ENCODE measurements around the gene AKR1E2. TPM values are rescaled to one million over a fixed set of nuclear protein-coding genes. Genes with fewer than 3 reads are reported as not detected.

The AKR1E2 gene
- total and polyA plus RNA-seq, 9 of the 15 experiments (the other 6 are each of a cell fraction or from before 2014, with no cell fraction given) = 4.2 to 16.6 (median 9.8) TPM

DNA sequence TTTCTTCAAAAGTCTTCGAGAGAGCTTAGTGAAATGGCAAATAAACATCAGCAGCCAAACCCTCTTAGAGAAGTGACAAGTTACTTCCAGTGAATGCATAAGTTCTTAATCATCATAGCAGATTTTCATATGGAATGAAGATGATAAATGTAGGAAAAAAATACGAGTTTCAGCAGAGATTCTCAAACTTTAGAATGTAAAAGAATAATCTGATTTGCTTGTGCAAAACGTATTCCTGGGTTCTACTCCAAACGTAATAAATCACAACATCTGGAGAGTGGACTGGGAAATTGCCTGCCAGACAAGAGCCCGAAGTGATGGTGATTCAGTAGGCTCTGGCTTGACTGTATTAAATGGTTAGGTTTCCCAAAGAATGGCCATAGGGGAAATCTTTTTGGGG is 62.2 kb downstream of the AKR1E2 start:
- ChIA-PET CTCF (ENCODE audit: low intra/inter-chr PET ratio) (no interaction called here), POLR2A (no interaction called here)
- H3K9me1 ChIP-seq (ENCODE audit: control insufficient read depth, insufficient read depth, low read length) = no peaks in the 10 kb centered on the region
- H3K4me3 ChIP-seq = no peak overlapping the region
- H3K4me1 ChIP-seq (replicated peaks in 1 of 2; ENCODE audit: control insufficient read depth in 2 of 2, insufficient read depth in 2 of 2, low read length in 2 of 2) = peaks cover 0 to 8% of the 10 kb centered on the region in 2 experiments; a peak in 3 of 5 replicates
- ATAC-seq (no peak), DNase-seq (ENCODE audit: extremely low read depth in 1 of 4, low spot score in 3 of 4) (no peak), FAIRE-seq (no peak)
- H3K4me2 ChIP-seq (ENCODE audit: insufficient read depth, low read length) = no peak overlapping the region
- WGBS (ENCODE audit: insufficient coverage, low coverage, missing lambda C conversion rate) = 35% methylated on average over 5 of the region's 5 CpGs
- no peaks in the 10 kb centered on the region for H3K27me3 ChIP-seq (ENCODE audit: control insufficient read depth in 2 of 2, insufficient read depth in 2 of 2, low read length in 2 of 2)
- H3K36me3 ChIP-seq (ENCODE audit: control insufficient read depth, insufficient read depth, low read length) = no peaks in the 10 kb centered on the region
- intact Hi-C loops (cut with micrococcal nuclease) (no loop called here), in situ Hi-C loops (cut with MboI) (no loop called here)
- no peaks in the 10 kb centered on the region for H3K9me3 ChIP-seq (replicated peaks; ENCODE audit: control insufficient read depth, insufficient read depth, low read depth, low read length)
- no peak overlapping the region for H2AFZ ChIP-seq (ENCODE audit: low read depth, low read length)
- no peak overlapping the region for H3K27ac ChIP-seq (ENCODE audit: extremely low read depth, low read depth, low read length)
- H3K9ac ChIP-seq (ENCODE audit: insufficient read depth in 1 of 2, low read depth in 2 of 2, low read length in 2 of 2) = no peak overlapping the region
- BruUV-seq (replicated peaks) = no TSS peak
- no peaks in the 10 kb centered on the region for H4K20me1 ChIP-seq (replicated peaks; ENCODE audit: control insufficient read depth, insufficient read depth, low read length)
- no peaks in the 10 kb centered on the region for H3K79me2 ChIP-seq (ENCODE audit: control insufficient read depth, insufficient read depth, low read length)
- TF ChIP-seq DMBX1 (CRISPR knock-in tag; IDR thresholded peaks at IDR 0.05; ENCODE audit: borderline replicate concordance) (no peak), EP300 (IDR thresholded peaks at IDR 0.05; ENCODE audit: low read length) (no peak), NR2C1 (IDR thresholded peaks at IDR 0.05) (no peak), NR2C1 (tag; IDR thresholded peaks at IDR 0.05) (no peak), CBX1 (IDR thresholded peaks at IDR 0.05; ENCODE audit: low read depth) (no peak), MXI1 (IDR thresholded peaks at IDR 0.05; ENCODE audit: low read depth, low read length) (no peak), MAFF (IDR thresholded peaks at IDR 0.05; ENCODE audit: low read length) (no peak), STAG1 (CRISPR knock-in tag; IDR thresholded peaks at IDR 0.05; ENCODE audit: borderline replicate concordance) (no peak), HMBOX1 (IDR thresholded peaks at IDR 0.05) (no peak), ZNF282 (CRISPR knock-in tag; IDR thresholded peaks at IDR 0.05) (no peak), MCM5 (IDR thresholded peaks at IDR 0.05; ENCODE audit: low read depth) (no peak), ZNF77 (CRISPR knock-in tag; IDR thresholded peaks at IDR 0.05) (no peak), ZNF239 (CRISPR knock-in tag; IDR thresholded peaks at IDR 0.05) (no peak)
- TF ChIP-seq, protein P1, sequence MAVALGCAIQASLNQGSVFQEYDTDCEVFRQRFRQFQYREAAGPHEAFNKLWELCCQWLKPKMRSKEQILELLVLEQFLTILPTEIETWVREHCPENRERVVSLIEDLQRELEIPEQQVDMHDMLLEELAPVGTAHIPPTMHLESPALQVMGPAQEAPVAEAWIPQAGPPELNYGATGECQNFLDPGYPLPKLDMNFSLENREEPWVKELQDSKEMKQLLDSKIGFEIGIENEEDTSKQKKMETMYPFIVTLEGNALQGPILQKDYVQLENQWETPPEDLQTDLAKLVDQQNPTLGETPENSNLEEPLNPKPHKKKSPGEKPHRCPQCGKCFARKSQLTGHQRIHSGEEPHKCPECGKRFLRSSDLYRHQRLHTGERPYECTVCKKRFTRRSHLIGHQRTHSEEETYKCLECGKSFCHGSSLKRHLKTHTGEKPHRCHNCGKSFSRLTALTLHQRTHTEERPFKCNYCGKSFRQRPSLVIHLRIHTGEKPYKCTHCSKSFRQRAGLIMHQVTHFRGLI (CRISPR knock-in tag; IDR thresholded peaks at IDR 0.05) = no peak
- TF ChIP-seq, protein P2, sequence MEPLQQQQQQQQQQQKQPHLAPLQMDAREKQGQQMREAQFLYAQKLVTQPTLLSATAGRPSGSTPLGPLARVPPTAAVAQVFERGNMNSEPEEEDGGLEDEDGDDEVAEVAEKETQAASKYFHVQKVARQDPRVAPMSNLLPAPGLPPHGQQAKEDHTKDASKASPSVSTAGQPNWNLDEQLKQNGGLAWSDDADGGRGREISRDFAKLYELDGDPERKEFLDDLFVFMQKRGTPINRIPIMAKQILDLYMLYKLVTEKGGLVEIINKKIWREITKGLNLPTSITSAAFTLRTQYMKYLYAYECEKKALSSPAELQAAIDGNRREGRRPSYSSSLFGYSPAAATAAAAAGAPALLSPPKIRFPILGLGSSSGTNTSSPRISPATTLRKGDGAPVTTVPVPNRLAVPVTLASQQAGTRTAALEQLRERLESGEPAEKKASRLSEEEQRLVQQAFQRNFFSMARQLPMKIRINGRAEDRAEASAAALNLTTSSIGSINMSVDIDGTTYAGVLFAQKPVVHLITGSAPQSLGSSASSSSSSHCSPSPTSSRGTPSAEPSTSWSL (CRISPR knock-in tag; IDR thresholded peaks at IDR 0.05; ENCODE audit: borderline replicate concordance) = no peak
- TF ChIP-seq, protein P3, sequence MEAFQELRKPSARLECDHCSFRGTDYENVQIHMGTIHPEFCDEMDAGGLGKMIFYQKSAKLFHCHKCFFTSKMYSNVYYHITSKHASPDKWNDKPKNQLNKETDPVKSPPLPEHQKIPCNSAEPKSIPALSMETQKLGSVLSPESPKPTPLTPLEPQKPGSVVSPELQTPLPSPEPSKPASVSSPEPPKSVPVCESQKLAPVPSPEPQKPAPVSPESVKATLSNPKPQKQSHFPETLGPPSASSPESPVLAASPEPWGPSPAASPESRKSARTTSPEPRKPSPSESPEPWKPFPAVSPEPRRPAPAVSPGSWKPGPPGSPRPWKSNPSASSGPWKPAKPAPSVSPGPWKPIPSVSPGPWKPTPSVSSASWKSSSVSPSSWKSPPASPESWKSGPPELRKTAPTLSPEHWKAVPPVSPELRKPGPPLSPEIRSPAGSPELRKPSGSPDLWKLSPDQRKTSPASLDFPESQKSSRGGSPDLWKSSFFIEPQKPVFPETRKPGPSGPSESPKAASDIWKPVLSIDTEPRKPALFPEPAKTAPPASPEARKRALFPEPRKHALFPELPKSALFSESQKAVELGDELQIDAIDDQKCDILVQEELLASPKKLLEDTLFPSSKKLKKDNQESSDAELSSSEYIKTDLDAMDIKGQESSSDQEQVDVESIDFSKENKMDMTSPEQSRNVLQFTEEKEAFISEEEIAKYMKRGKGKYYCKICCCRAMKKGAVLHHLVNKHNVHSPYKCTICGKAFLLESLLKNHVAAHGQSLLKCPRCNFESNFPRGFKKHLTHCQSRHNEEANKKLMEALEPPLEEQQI (IDR thresholded peaks at IDR 0.05) = no peak
- TF ChIP-seq, protein P4, sequence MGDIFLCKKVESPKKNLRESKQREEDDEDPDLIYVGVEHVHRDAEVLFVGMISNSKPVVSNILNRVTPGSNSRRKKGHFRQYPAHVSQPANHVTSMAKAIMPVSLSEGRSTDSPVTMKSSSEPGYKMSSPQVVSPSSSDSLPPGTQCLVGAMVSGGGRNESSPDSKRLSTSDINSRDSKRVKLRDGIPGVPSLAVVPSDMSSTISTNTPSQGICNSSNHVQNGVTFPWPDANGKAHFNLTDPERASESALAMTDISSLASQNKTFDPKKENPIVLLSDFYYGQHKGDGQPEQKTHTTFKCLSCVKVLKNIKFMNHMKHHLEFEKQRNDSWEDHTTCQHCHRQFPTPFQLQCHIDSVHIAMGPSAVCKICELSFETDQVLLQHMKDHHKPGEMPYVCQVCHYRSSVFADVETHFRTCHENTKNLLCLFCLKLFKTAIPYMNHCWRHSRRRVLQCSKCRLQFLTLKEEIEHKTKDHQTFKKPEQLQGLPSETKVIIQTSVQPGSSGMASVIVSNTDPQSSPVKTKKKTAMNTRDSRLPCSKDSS (IDR thresholded peaks at IDR 0.05; ENCODE audit: low read depth, partially characterized antibody) = no peak
